ENCODE measurements around the gene ECM2.

ECM2 gene

GRCh38 chr9:92518199-92518598, 17.6 kb downstream of the ECM2 start:
- H3K4me3 ChIP-seq (replicated peaks in 1 of 2; ENCODE audit: low read depth in 2 of 2, low read length in 2 of 2), result no peak overlapping the region
- TF ChIP-seq CTCF (IDR thresholded peaks at IDR 0.05; ENCODE audit: low read depth, low read length), result no peak
- DNase-seq (ENCODE audit: low read depth in 2 of 2), result no peak

- no peak for TF ChIP-seq CTCF (IDR thresholded peaks at IDR 0.05; ENCODE audit: low read depth, low read length)
- H3K4me3 ChIP-seq (replicated peaks in 1 of 2; ENCODE audit: low read depth in 2 of 2, low read length in 2 of 2), result no peak overlapping the region
- DNase-seq (ENCODE audit: low read depth in 2 of 2), result no peak
These were observed 18.7 kb downstream of the ECM2 start for GRCh38 chr9:92517046-92517445.

- H3K4me3 ChIP-seq (replicated peaks in 1 of 2; ENCODE audit: low read depth in 2 of 2, low read length in 2 of 2), result no peak overlapping the region
- no peak for TF ChIP-seq CTCF (IDR thresholded peaks at IDR 0.05; ENCODE audit: low read depth, low read length)
- no peak for DNase-seq (ENCODE audit: low read depth in 2 of 2)
These were observed 19.3 kb downstream of the ECM2 start for GRCh38 chr9:92516521-92516920.

- TF ChIP-seq CTCF (IDR thresholded peaks at IDR 0.05; ENCODE audit: low read depth, low read length), result no peak
- no peak overlapping the region for H3K4me3 ChIP-seq (replicated peaks in 1 of 2; ENCODE audit: low read depth in 2 of 2, low read length in 2 of 2)
- DNase-seq (ENCODE audit: low read depth in 2 of 2), result no peak
These were observed 21.2 kb downstream of the ECM2 start for GRCh38 chr9:92514635-92515034.

GRCh38 chr9:92513349-92513748, 22.4 kb downstream of the ECM2 start:
- no peak for TF ChIP-seq CTCF (IDR thresholded peaks at IDR 0.05; ENCODE audit: low read depth, low read length)
- peak in 1 of 2 donors; percentile 37 for DNase-seq (ENCODE audit: low read depth in 2 of 2)
- H3K4me3 ChIP-seq (replicated peaks in 1 of 2; ENCODE audit: low read depth in 2 of 2, low read length in 2 of 2), result no peak overlapping the region

GRCh38 chr9:92512622-92513021, 23.2 kb downstream of the ECM2 start:
- H3K4me3 ChIP-seq (replicated peaks in 1 of 2; ENCODE audit: low read depth in 2 of 2, low read length in 2 of 2), result no peak overlapping the region
- TF ChIP-seq CTCF (IDR thresholded peaks at IDR 0.05; ENCODE audit: low read depth, low read length), result no peak
- peak in 1 of 2 donors; percentile 11 for DNase-seq (ENCODE audit: low read depth in 2 of 2)

GRCh38 chr9:92510747-92511146, 25.0 kb downstream of the ECM2 start:
- no peak for TF ChIP-seq CTCF (IDR thresholded peaks at IDR 0.05; ENCODE audit: low read depth, low read length)
- H3K4me3 ChIP-seq (replicated peaks in 1 of 2; ENCODE audit: low read depth in 2 of 2, low read length in 2 of 2), result no peak overlapping the region
- no peak for DNase-seq (ENCODE audit: low read depth in 2 of 2)

Measured in cardiac fibroblast (primary cell).